Vagina (tissue), 2 donors: Measurements from ENCODE around the gene KAZN.

Experiments
- CTCF ChIP-seq, 3 experiments: fragments of 450-650 bp in 2 of 3; fragments of 200-600 bp in 1 of 3; sonication (generic) in 1 of 3; IDR thresholded peaks; one replicate each; pipeline ENCODE4 v1.5.1; 2017 to 2019; ENCODE audit warnings: antibody characterized with exemption in 3 of 3, mild to moderate bottlenecking in 2 of 3, moderate library complexity in 2 of 3
- POLR2AphosphoS5 ChIP-seq, 2 donors: sonication (generic); formaldehyde crosslinking; IDR thresholded peaks; one replicate each; pipeline ENCODE4 v1.9.0; 2017; ENCODE audit warnings: antibody characterized with exemption in 2 of 2, mild to moderate bottlenecking in 2 of 2, low read depth in 1 of 2; ENCODE audit not compliant: insufficient read depth in 1 of 2

GRCh38 chr1:14787604-14788003 lies 189.1 kb downstream of the KAZN start:
- TF ChIP-seq CTCF (IDR thresholded peaks at IDR 0.05) (no peak), POLR2AphosphoS5 (IDR thresholded peaks at IDR 0.05; ENCODE audit: insufficient read depth in 1 of 2, low read depth in 1 of 2) (no peak)
